Panc1 (cell line): ENCODE measurements around the gene CPSF2. TPM values are rescaled to one million over a fixed set of nuclear protein-coding genes. Genes with fewer than 3 reads are reported as not detected.

ENCODE experiments used
- ATAC-seq: fragments of 200-7000 bp; cut with Tn5 transposase; 2 replicates; pipeline ENCODE4 v1.9.1; 2020; ENCODE audit warnings: mild to moderate bottlenecking, moderate library complexity
- BruUV-seq: library from RNA; stranded (reverse); fragments of 400-500 nt; replicated peaks from 2 replicates; lab custom pipeline; 2021; lab: Mats Ljungman, UMichigan
- CTCF ChIA-PET: fragments of 300-600 bp; sonication (Branson Sonifier 250); formaldehyde crosslinking; loops from one replicate; lab custom pipeline; 2022; ENCODE audit warnings: antibody characterized with exemption; lab: Charles Lee
- POLR2A ChIA-PET: fragments of 300-600 bp; sonication (Branson Sonifier 250); formaldehyde crosslinking; loops from one replicate; lab custom pipeline; 2022; ENCODE audit warnings: antibody characterized with exemption; lab: Charles Lee
- DNase-seq: peaks from one replicate; pipeline ENCODE4 v3.0.0-alpha.2; 2010; ENCODE audit warnings: low read depth, low spot score
- H3K27ac ChIP-seq: 2 replicates; pipeline ENCODE4 v1.5.1; 2011; ENCODE audit warnings: mild to moderate bottlenecking, low read length, inconsistent platforms
- H3K27me3 ChIP-seq: fragments of 200-500 bp; sonication (Bioruptor generic); 2 replicates; pipeline ENCODE4 v1.6.0; 2014; ENCODE audit warnings: low read length, inconsistent platforms; ENCODE audit not compliant: control insufficient read depth, insufficient read depth
- H3K36me3 ChIP-seq: fragments of 200-500 bp; sonication (Bioruptor generic); 2 replicates; pipeline ENCODE4 v1.5.1; 2014; ENCODE audit warnings: inconsistent platforms, mild to moderate bottlenecking, low read length, moderate library complexity; ENCODE audit not compliant: control insufficient read depth, insufficient read depth
- H3K4me1 ChIP-seq: 2 replicates; pipeline ENCODE4 v1.5.1; 2011; ENCODE audit warnings: inconsistent platforms, mild to moderate bottlenecking, low read length, moderate library complexity; ENCODE audit not compliant: control insufficient read depth, insufficient read depth
- H3K4me3 ChIP-seq, 2 experiments: 2 replicates each; pipeline ENCODE4 v1.5.1; 2011 to 2012; ENCODE audit warnings: low read depth in 2 of 2, low read length in 2 of 2, mild to moderate bottlenecking in 2 of 2, inconsistent platforms in 1 of 2, moderate library complexity in 1 of 2
- H3K9me3 ChIP-seq: fragments of 200-500 bp; sonication (Bioruptor generic); 2 replicates; pipeline ENCODE4 v1.5.1; 2014; ENCODE audit warnings: low read depth, mild to moderate bottlenecking, inconsistent platforms, low read length, moderate library complexity; ENCODE audit not compliant: control insufficient read depth, insufficient read depth
- POLR2AphosphoS5 ChIP-seq: IDR thresholded peaks from 2 replicates; pipeline ENCODE4 v1.6.1; 2012; ENCODE audit warnings: mild to moderate bottlenecking, low read depth, low read length, moderate library complexity
- SIN3A ChIP-seq: IDR thresholded peaks from 2 replicates; pipeline ENCODE4 v1.6.1; 2012; ENCODE audit warnings: low read depth, mild to moderate bottlenecking, low read length, moderate library complexity, borderline replicate concordance; ENCODE audit not compliant: insufficient read depth
- TCF7L2 ChIP-seq: IDR thresholded peaks from 2 replicates; pipeline ENCODE4 v1.6.1; 2011; ENCODE audit warnings: mild to moderate bottlenecking, low read depth, low read length, inconsistent platforms
- in situ Hi-C: cut with HindIII; loops from 2 replicates; pipeline ENCODE4 v1.10.0; 2016; ENCODE audit warnings: low sequenced_read_pairs, low pct_unique_long_range_greater_than_20kb
- intact Hi-C: fragments of 100-400 bp; cut with micrococcal nuclease; formaldehyde crosslinking; loops from one replicate; pipeline ENCODE4 v1.10.0; 2022; ENCODE audit not compliant: unreplicated experiment
- total RNA-seq: library from RNA; stranded (reverse); gene quantifications from one replicate; pipeline ENCODE4 v1.2.1, GENCODE V29; 2021; ENCODE audit not compliant: unreplicated experiment
- TF ChIP-seq, protein P1 (sequence below), 2 experiments: IDR thresholded peaks; 2 replicates each; pipeline ENCODE4 v1.6.1; 2011 to 2012; ENCODE audit warnings: low read depth in 2 of 2, control low read depth in 1 of 2, low read length in 1 of 2, mild to moderate bottlenecking in 1 of 2, moderate library complexity in 1 of 2; ENCODE audit not compliant: insufficient read depth in 1 of 2
- TF ChIP-seq, protein P2 (sequence below): fragments of 450-650 bp; IDR thresholded peaks from 2 replicates; pipeline ENCODE4 v1.5.1; 2017; ENCODE audit warnings: mild to moderate bottlenecking

Gene CPSF2
- total RNA-seq, 1 experiment from 2014 or later, result 62.0 TPM

DNA sequence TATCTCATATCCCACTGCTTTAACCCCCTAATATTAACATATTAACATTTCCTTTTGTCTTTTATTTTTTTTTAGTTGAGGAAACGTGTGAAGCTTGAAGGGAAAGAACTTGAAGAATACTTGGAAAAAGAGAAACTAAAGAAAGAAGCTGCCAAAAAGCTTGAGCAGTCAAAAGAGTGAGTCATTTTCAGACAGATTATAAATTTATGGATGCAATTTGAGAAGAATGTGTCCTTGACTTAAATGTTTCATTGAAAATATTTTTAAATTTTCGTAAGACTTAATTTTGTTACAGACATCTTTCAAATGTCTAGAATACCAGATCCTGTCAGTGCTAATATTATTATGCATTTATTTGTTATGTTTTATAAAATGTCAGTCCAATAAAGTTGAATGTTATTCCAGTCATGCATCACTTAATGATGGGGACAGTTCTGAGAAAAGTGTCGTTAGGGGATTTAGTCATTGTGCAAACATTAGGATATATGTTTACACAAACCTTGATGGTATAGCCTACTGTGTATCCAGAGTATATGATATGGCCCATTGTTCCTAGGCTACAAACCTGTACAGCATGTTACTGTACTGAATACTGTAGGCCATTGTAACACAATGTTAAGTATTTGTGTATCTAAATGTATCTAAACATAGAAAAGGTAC is 32.6 kb downstream of the CPSF2 start:
- POLR2A ChIA-PET, result no interaction called here
- peak; percentile 95 for ATAC-seq
- CTCF ChIA-PET, result no interaction called here
- TF ChIP-seq, protein P1, sequence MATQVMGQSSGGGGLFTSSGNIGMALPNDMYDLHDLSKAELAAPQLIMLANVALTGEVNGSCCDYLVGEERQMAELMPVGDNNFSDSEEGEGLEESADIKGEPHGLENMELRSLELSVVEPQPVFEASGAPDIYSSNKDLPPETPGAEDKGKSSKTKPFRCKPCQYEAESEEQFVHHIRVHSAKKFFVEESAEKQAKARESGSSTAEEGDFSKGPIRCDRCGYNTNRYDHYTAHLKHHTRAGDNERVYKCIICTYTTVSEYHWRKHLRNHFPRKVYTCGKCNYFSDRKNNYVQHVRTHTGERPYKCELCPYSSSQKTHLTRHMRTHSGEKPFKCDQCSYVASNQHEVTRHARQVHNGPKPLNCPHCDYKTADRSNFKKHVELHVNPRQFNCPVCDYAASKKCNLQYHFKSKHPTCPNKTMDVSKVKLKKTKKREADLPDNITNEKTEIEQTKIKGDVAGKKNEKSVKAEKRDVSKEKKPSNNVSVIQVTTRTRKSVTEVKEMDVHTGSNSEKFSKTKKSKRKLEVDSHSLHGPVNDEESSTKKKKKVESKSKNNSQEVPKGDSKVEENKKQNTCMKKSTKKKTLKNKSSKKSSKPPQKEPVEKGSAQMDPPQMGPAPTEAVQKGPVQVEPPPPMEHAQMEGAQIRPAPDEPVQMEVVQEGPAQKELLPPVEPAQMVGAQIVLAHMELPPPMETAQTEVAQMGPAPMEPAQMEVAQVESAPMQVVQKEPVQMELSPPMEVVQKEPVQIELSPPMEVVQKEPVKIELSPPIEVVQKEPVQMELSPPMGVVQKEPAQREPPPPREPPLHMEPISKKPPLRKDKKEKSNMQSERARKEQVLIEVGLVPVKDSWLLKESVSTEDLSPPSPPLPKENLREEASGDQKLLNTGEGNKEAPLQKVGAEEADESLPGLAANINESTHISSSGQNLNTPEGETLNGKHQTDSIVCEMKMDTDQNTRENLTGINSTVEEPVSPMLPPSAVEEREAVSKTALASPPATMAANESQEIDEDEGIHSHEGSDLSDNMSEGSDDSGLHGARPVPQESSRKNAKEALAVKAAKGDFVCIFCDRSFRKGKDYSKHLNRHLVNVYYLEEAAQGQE (IDR thresholded peaks at IDR 0.05; ENCODE audit: insufficient read depth in 1 of 2, low read depth in 2 of 2, low read length in 1 of 2), result no peak
- TF ChIP-seq SIN3A (no peak), TCF7L2 (no peak), POLR2AphosphoS5 (no peak)
- TF ChIP-seq, protein P2, sequence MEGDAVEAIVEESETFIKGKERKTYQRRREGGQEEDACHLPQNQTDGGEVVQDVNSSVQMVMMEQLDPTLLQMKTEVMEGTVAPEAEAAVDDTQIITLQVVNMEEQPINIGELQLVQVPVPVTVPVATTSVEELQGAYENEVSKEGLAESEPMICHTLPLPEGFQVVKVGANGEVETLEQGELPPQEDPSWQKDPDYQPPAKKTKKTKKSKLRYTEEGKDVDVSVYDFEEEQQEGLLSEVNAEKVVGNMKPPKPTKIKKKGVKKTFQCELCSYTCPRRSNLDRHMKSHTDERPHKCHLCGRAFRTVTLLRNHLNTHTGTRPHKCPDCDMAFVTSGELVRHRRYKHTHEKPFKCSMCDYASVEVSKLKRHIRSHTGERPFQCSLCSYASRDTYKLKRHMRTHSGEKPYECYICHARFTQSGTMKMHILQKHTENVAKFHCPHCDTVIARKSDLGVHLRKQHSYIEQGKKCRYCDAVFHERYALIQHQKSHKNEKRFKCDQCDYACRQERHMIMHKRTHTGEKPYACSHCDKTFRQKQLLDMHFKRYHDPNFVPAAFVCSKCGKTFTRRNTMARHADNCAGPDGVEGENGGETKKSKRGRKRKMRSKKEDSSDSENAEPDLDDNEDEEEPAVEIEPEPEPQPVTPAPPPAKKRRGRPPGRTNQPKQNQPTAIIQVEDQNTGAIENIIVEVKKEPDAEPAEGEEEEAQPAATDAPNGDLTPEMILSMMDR, result no peak
- Histone ChIP-seq H3K27ac (peak overlapping the region; percentile 39; the same call in 1 of the 2 replicates), H3K4me3 (no peak overlapping the region), H3K4me1 (peaks cover 5% of the 10 kb centered on the region), H3K36me3 (peaks cover 21% of the 10 kb centered on the region), H3K9me3 (no peaks in the 10 kb centered on the region), H3K27me3 (no peaks in the 10 kb centered on the region)
- DNase-seq, result no peak
- BruUV-seq, result no TSS peak
- in situ Hi-C loops, result no loop called here
- intact Hi-C loops, result no loop called here

DNA sequence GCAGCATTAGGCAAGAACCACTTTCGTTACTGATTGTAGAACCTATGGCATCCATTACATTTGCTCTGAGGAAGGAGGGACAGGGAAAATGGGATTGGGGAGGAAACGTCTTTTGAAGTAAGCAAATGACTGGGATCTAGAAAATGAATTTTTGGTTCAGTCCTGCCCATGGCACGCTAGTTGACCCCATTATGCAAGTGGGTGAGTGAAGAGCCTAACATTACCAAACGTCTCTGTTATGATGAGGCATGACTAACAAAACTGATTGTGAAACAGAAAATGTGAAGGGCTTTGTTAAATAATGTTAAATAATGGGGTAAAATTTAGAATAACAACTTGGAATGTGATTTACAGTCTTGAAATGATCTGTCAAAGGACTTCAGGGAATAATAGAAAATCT is 38.9 kb downstream of the CPSF2 start:
- no TSS peak for BruUV-seq
- H3K9me3 ChIP-seq, result no peaks in the 10 kb centered on the region; the same call in 1 of the 2 replicates
- TF ChIP-seq, protein P2, result no peak
- TF ChIP-seq, protein P1 (IDR thresholded peaks at IDR 0.05; ENCODE audit: insufficient read depth in 1 of 2, low read depth in 2 of 2, low read length in 1 of 2), result no peak
- no peak for TF ChIP-seq TCF7L2
- no peak for TF ChIP-seq SIN3A
- TF ChIP-seq POLR2AphosphoS5, result no peak
- ATAC-seq, result no peak
- POLR2A ChIA-PET, result no interaction called here
- H3K4me3 ChIP-seq, result no peak overlapping the region
- no peaks in the 10 kb centered on the region for H3K4me1 ChIP-seq
- CTCF ChIA-PET, result no interaction called here
- H3K27ac ChIP-seq, result no peak overlapping the region
- H3K36me3 ChIP-seq, result peaks cover 26% of the 10 kb centered on the region
- no peak for DNase-seq
- in situ Hi-C loops (no loop called here), intact Hi-C loops (no loop called here)
- H3K27me3 ChIP-seq, result no peaks in the 10 kb centered on the region
